NCI-H1694 treated with DMSO at 0.1 percent for 48 hours (cell line): ENCODE results near the gene CHMP6.

ENCODE experiments used
- DNase-seq: peaks from one replicate; lab custom pipeline; 2025; lab: John Stamatoyannopoulos, UW

The CHMP6 gene

GRCh38 chr17:80992077-80992947 lies 671 bp downstream of the CHMP6 start:
- DNase-seq: no peak

- no peak for DNase-seq
Observed at GRCh38 chr17:80992948-80993624, 1.4 kb downstream of the CHMP6 start.

DNA sequence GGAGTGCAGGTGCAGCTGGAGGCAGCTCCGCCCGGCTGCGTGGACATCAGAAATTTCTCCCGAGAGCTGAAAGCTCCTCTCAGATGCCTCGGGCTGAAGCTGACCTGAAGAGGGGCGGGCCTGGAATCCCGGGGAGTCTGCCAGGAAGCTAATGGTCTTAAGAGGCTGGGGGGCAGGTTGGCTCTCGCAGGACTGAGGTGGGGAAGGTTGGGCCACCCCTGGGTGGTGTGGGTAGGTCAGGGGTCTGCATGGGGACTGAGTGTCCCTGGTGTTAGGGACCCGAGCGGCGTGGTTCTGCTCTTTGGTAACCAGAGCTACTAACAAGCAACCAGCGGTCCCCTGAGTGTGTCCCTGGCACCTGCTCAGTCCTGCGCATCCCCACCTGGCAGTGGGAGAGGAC lies 3.5 kb downstream of the CHMP6 start:
- DNase-seq: no peak

DNA sequence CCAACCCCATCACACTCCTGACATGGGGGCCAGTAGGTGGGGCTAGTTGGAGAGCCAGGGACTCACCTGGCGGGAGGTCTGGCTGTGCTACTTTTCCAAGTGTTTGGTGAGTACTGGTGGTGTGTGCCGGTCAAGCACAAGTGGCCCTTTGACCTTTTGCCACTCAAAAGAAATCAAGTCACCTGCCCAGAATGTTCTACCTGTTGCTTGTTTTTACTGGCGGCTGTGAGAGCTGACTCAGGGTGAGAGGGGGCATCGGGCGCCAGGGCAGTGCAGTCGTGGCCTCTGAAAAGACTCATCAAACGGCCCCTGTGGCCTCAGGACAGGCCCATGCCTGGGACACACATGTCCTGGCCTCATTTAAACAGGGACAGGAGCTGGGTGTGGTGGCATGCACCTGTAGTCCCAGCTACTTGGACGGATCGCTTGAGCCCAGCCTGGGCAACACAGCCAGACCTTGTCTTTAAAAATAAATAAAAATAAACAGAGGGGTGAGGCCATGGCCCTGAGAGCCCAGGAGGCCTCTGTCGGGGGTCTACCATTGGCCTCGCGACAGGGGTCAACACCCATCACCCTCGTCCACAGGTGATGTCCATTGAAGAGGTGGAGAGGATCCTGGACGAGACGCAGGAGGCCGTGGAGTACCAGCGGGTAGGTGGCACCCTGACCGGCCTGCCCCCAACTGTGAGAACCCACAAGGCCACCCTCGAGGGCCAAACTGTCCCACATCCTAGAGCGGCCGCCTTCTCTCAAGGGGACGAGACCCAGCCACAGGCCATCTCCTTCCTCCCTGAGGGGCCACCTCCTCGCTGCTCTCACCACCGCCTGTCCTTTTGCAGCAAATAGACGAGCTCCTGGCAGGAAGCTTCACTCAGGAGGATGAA lies 5.0 kb downstream of the CHMP6 start:
- DNase-seq: no peak

- no peak for DNase-seq
Observed at GRCh38 chr17:80997424-80998117, 5.9 kb downstream of the CHMP6 start.

DNA sequence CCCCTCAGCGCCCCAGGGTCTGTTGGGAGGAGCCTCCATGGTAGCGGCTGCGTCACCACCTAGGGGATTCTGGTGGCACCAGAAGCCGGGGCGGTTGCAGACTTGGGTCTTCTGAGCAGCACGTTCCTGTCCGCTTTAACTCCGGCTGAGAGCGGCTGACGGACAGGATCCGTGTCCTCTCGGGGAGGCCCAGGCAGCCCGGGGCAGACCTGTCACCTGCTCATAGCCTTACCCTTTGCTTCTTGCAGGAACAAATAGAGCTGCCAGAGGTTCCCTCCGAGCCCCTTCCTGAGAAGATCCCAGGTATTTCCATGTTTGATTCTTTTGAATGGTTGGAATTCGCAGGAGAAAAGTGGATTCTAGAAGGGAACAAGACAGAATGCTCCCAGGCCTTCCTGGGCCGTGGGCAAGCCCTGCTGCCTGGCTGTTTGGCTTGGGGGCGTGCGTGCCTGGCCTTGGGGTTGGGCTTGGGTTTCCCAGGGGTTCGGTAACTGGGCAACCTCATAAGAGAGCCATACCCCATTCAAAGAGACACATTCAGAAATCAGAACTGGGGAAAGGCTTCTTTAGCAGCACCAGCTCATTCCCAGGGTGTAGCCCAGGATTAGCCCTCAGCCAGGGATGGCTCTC lies 6.6 kb downstream of the CHMP6 start:
- DNase-seq: no peak

DNA sequence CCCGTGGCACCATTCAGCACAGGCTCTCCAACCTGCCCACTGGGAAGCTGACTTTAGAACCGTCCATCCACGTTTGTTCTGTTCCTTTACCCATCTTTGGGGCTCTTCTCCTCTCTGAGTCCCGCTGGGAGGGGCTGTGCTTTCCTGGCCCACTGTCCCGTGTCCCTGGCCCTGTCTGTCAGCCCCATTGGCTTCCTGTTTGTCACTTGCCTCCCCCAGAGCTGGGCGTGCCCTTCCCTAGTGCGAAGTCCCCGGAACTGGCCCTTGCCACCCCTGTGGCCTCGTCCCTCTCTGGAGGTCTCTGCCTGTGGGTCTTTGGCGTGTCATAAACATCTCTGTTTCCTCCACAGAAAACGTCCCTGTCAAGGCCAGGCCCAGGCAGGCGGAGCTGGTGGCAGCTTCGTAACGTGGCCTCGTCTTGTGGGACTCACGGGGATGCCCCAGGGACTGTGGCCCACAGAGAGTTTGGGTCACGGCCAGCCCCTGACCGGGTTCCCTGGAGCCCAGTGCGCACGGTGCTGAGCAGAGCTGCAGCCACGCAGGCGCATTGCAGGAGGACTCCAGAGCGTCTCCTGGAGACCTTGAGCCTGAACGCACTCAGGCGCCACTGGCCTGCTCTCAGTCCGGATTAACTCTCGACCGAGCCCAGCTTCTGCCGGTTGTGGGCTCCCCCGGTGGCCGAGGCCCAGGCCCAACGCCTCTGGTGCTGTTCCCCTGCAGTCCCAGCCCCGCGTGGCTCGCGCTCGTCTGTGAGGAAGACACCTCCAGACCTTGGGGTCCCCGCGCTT lies 7.3 kb downstream of the CHMP6 start:
- no peak for DNase-seq

- DNase-seq: no peak
Observed at GRCh38 chr17:80999536-81000333, 8.1 kb downstream of the CHMP6 start.

- no peak for DNase-seq
Observed at GRCh38 chr17:81000334-81000630, 8.6 kb downstream of the CHMP6 start.

GRCh38 chr17:81000631-81001357 lies 9.2 kb downstream of the CHMP6 start:
- DNase-seq: no peak

- no peak for DNase-seq
Observed at GRCh38 chr17:81002013-81002384, 10.4 kb downstream of the CHMP6 start.

- no peak for DNase-seq
Observed at GRCh38 chr17:81002409-81003361, 11.0 kb downstream of the CHMP6 start.

- no peak for DNase-seq
Observed at GRCh38 chr17:81003711-81004475, 12.3 kb downstream of the CHMP6 start.

- DNase-seq: no peak
Observed at GRCh38 chr17:81006891-81007290, 15.2 kb downstream of the CHMP6 start.

DNA sequence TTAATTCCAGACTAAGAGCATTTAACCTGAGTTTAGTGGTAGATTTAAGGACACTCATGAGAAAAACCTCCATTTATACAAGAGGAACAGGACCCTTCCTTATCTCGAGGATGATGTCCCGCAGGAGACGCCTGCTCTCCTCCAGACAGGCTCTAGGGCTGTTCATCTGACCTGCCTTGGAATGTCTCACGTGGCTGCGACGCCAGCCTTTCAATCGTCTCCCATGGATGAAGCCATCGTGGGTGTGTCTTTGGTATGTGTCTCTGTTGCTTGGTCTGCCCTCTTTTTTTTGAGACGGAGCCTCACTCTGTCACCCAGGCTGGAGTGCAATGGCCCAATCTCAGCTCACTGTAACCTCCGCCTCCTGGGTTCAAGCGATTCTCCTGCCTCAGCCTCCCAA lies 16.5 kb downstream of the CHMP6 start:
- DNase-seq: no peak

DNA sequence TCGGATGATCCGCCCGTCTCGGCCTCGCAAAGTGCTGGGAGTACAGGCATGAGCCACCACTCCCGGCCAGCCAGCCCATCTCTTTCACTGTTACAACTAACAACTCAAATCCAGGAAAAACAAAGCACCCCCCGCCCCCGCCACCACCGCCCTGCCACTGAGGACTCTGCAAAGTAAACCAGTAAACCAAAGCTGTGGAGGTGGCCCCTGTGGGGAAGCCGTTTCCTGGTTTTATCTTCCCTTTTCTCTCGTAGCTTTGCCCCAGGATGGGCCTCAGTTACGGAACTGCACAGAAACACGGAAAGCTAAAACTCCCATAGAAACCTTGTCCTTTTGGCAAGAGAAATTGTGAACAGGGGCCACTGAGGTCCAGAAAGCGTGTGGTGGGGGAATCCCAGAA lies 17.5 kb downstream of the CHMP6 start:
- DNase-seq: no peak

DNA sequence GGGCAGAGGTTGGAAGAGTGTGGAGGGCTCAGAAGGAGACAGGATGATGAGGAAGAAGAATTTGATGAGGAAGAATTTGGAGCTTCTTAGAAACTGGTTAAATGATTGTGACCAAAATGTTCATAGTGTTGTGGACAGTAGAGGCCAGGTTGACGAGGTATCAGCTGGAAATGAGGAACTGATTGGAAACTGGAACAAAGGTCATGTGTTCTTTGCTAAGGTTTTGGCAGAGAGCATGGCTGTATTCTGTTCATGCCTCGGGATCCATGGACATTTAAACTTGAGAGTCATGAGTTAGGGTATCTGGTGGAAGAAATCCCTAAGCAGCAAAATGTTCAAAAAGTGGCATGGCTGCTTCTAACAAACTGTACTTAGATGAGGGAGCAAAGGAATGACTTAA lies 19.3 kb downstream of the CHMP6 start:
- DNase-seq: no peak
